ENCODE measurements around the gene RAB4A. TPM values are rescaled to one million over a fixed set of nuclear protein-coding genes. Genes with fewer than 3 reads are reported as not detected.

RAB4A gene
- total and polyA plus RNA-seq, 2 of the 8 experiments (the other 6 are each of a cell fraction or from before 2014, with no cell fraction given) = 13.3 to 68.8 TPM

- TF ChIP-seq HDAC2 (IDR thresholded peaks at IDR 0.05; ENCODE audit: borderline replicate concordance in 1 of 2, low read depth in 2 of 2, low read length in 2 of 2) (no peak), RNF2 (IDR thresholded peaks at IDR 0.05; ENCODE audit: borderline replicate concordance, low read depth, low read length, missing control alignments, poor library complexity, severe bottlenecking) (no peak), TEAD4 (IDR thresholded peaks at IDR 0.05; ENCODE audit: low read depth, low read length) (no peak), JUND (IDR thresholded peaks at IDR 0.05; ENCODE audit: low read length) (no peak), MAFK (IDR thresholded peaks at IDR 0.05; ENCODE audit: low read depth, low read length) (no peak), TBP (IDR thresholded peaks at IDR 0.05; ENCODE audit: low read depth, low read length) (no peak), FOSL1 (IDR thresholded peaks at IDR 0.05; ENCODE audit: insufficient read depth, low read depth, low read length) (no peak)
These were observed 14.5 kb downstream of the RAB4A start (continued) for GRCh38 chr1:229285440-229285839.
